Mucosa of descending colon (tissue), 3 donors: ENCODE results near the gene PHACTR2. TPM values are rescaled to one million over a fixed set of nuclear protein-coding genes. Genes with fewer than 3 reads are reported as not detected.
"Not testable (repeated sequence)": the region's sequence is repeated elsewhere in the genome, so short reads cannot be mapped to it uniquely, and the experiment has no call there.

Experiments
- ATAC-seq: fragments of 200-7000 bp; cut with Tn5 transposase; one replicate; pipeline ENCODE4 v1.9.1; 2020; ENCODE audit warnings: mild to moderate bottlenecking, moderate library complexity
- DNase-seq, 3 donors: peaks; one replicate each; pipeline ENCODE4 v3.0.0-alpha.2; 2020
- H3K36me3 ChIP-seq: fragments of 200-600 bp; one replicate; pipeline ENCODE4 v1.8.0; 2021; ENCODE audit warnings: low read depth, mild to moderate bottlenecking
- H3K4me1 ChIP-seq: fragments of 200-600 bp; one replicate; pipeline ENCODE4 v1.8.0; 2021; ENCODE audit warnings: low read depth, mild to moderate bottlenecking
- H3K4me3 ChIP-seq: fragments of 200-600 bp; one replicate; pipeline ENCODE4 v1.8.0; 2021; ENCODE audit warnings: mild to moderate bottlenecking
- H3K9me3 ChIP-seq: fragments of 200-600 bp; one replicate; pipeline ENCODE4 v1.8.0; 2021; ENCODE audit warnings: mild to moderate bottlenecking
- CTCF ChIP-seq: fragments of 200-600 bp; IDR thresholded peaks from one replicate; pipeline ENCODE4 v1.8.0; 2022; ENCODE audit warnings: antibody characterized with exemption, mild to moderate bottlenecking
- intact Hi-C, 2 donors: fragments of 100-400 bp; cut with DNase I in 1 of 2; cut with micrococcal nuclease in 1 of 2; formaldehyde crosslinking; loops; one replicate each; pipeline versions ENCODE4 v1.11.0 to v1.11.1; 2022; cut with DNase I, micrococcal nuclease
- total RNA-seq, 3 donors: library from RNA; stranded (reverse); fragmentation: NEBNext Ultra II Directional in 2 of 3; extraction: Animal tissue kit (Norgen Biotek cat#: 25700) in 2 of 3; gene quantifications; one replicate each; pipeline versions ENCODE4 v1.2.1 to v1.2.4, GENCODE V29; 2021 to 2023
- donor health status: DM: no; HTN: no; CAD: no; lungs with moderate emphysema.
- donor health status: DM: no; HTN: no; CAD: no.
- donor health status: DM: no; HTN: yes; CAD: no.

The PHACTR2 gene
- total RNA-seq, 3 donors from 2014 or later: 49.5 to 70.8 (median 53.4) TPM

GRCh38 chr6:143655541-143655940 is 22.2 kb upstream of the PHACTR2 start:
- no peak for TF ChIP-seq CTCF
- intact Hi-C loops: no loop called here
- Histone ChIP-seq H3K4me1 (peaks cover 6% of the 10 kb centered on the region), H3K36me3 (no peaks in the 10 kb centered on the region), H3K4me3 (no peak overlapping the region), H3K9me3 (peaks cover 2% of the 10 kb centered on the region)
- ATAC-seq (no peak), DNase-seq (no peak)

- Histone ChIP-seq H3K4me1 (peaks cover 6% of the 10 kb centered on the region), H3K36me3 (no peaks in the 10 kb centered on the region), H3K9me3 (peaks cover 2% of the 10 kb centered on the region), H3K4me3 (no peak overlapping the region)
- DNase-seq (no peak), ATAC-seq (no peak)
- TF ChIP-seq CTCF: no peak
- intact Hi-C loops: no loop called here
These were observed 21.7 kb upstream of the PHACTR2 start for GRCh38 chr6:143656026-143656425.

- Histone ChIP-seq H3K9me3 (peaks cover 2% of the 10 kb centered on the region), H3K36me3 (no peaks in the 10 kb centered on the region), H3K4me1 (peaks cover under 1% of the 10 kb centered on the region), H3K4me3 (no peak overlapping the region)
- ATAC-seq (no peak), DNase-seq (no peak)
- intact Hi-C loops: no loop called here
- TF ChIP-seq CTCF: no peak
These were observed 20.0 kb upstream of the PHACTR2 start for GRCh38 chr6:143657809-143658208.

- H3K4me1 ChIP-seq, H3K4me3 ChIP-seq, DNase-seq, H3K9me3 ChIP-seq, intact Hi-C loops, ATAC-seq, H3K36me3 ChIP-seq: not testable (repeated sequence)
These were observed 17.6 kb upstream of the PHACTR2 start for GRCh38 chr6:143660170-143660569.

- Histone ChIP-seq H3K9me3 (peaks cover 20% of the 10 kb centered on the region), H3K4me3 (no peak overlapping the region), H3K4me1 (no peaks in the 10 kb centered on the region), H3K36me3 (no peaks in the 10 kb centered on the region)
- DNase-seq (no peak), ATAC-seq (no peak)
- no peak for TF ChIP-seq CTCF
- intact Hi-C loops: no loop called here
These were observed 13.6 kb upstream of the PHACTR2 start for GRCh38 chr6:143664171-143664570.

GRCh38 chr6:143666007-143666406 is 11.8 kb upstream of the PHACTR2 start:
- DNase-seq, ATAC-seq, intact Hi-C loops, H3K36me3 ChIP-seq, H3K4me3 ChIP-seq, H3K4me1 ChIP-seq: not testable (repeated sequence)
- peaks cover 18% of the 10 kb centered on the region for H3K9me3 ChIP-seq

GRCh38 chr6:143669483-143669882 is 8.3 kb upstream of the PHACTR2 start:
- H3K36me3 ChIP-seq, H3K4me1 ChIP-seq, H3K4me3 ChIP-seq, DNase-seq, intact Hi-C loops, ATAC-seq: not testable (repeated sequence)
- peaks cover 18% of the 10 kb centered on the region for H3K9me3 ChIP-seq
